Activated T-helper 1 cell treated with anti-CD3 and anti-CD28 coated beads, Interleukin-12 subunit alpha, Interleukin-12 subunit beta, Interleukin-2, Interleukin-4 antibody, amounts not matched to agents 30 ng/mL and 10 ng/mL and 1 ng/mL, durations not matched to agents 14 hours and 24 hours and 36 hours (primary cell): ENCODE measurements around the gene CAPN7. TPM values are rescaled to one million over a fixed set of nuclear protein-coding genes. Genes with fewer than 3 reads are reported as not detected.
"Not testable (repeated sequence)": the region's sequence is repeated elsewhere in the genome, so short reads cannot be mapped to it uniquely, and the experiment has no call there.

Experiments used
- DNase-seq: peaks from one replicate; pipeline ENCODE4 v3.0.0; 2021; ENCODE audit warnings: low spot score
- H3K27ac Mint-ChIP-seq: one replicate; pipeline ENCODE4 v1.8.0; 2021; ENCODE audit warnings: mild to moderate bottlenecking, mixed read lengths
- H3K27me3 Mint-ChIP-seq: one replicate; pipeline ENCODE4 v1.8.0; 2022; ENCODE audit warnings: mild to moderate bottlenecking, moderate library complexity, mixed read lengths; ENCODE audit not compliant: insufficient read depth
- H3K36me3 Mint-ChIP-seq: one replicate; pipeline ENCODE4 v1.8.0; 2021; ENCODE audit warnings: low read depth, mixed read lengths
- H3K4me1 Mint-ChIP-seq: one replicate; pipeline ENCODE4 v1.8.0; 2021; ENCODE audit warnings: low read depth, mixed read lengths
- H3K4me3 Mint-ChIP-seq: one replicate; pipeline ENCODE4 v1.8.0; 2021; ENCODE audit warnings: mild to moderate bottlenecking, moderate library complexity, mixed read lengths
- H3K9me3 Mint-ChIP-seq: one replicate; pipeline ENCODE4 v1.8.0; 2021; ENCODE audit warnings: mixed read lengths
- intact Hi-C: fragments of 100-400 bp; cut with micrococcal nuclease; formaldehyde crosslinking; loops from one replicate; pipeline ENCODE4 v1.15.1; 2024
- total RNA-seq: library from RNA; stranded (reverse); gene quantifications from 2 replicates; pipeline ENCODE4 v1.2.3, GENCODE V29; 2022

The CAPN7 gene
- 26.0 and 28.6 TPM in 2 replicates for total RNA-seq

GRCh38 chr3:15205934-15206661 lies at the start of gene CAPN7:
CAPN7 (plus strand) TSS chr3:15206246; CDS start chr3:15206496, 250 bp downstream.
- H3K27me3 Mint-ChIP-seq = peaks cover 1% of the 10 kb centered on the region
- peaks cover 2% of the 10 kb centered on the region for H3K36me3 Mint-ChIP-seq
- H3K4me1 Mint-ChIP-seq = peaks cover 27% of the 10 kb centered on the region
- peak within 1 kb of the TSS; percentile 91 for H3K4me3 Mint-ChIP-seq
- H3K9me3 Mint-ChIP-seq = no peaks in the 10 kb centered on the region
- intact Hi-C loops = loop anchor here (1.0 to 10.0 kb wide), 21 partner anchors 63 to 1309 kb away; partner anchors contain the start of genes ANKRD28, BTD, CCDC174 and DPH3
- H3K27ac Mint-ChIP-seq = peak within 1 kb of the TSS; percentile 86
- peak; percentile 94 for DNase-seq

GRCh38 chr3:15157441-15157840 lies 48.6 kb upstream of the CAPN7 start:
- intact Hi-C loops = no loop called here
- peaks cover 42% of the 10 kb centered on the region for H3K27me3 Mint-ChIP-seq
- peaks cover 7% of the 10 kb centered on the region for H3K4me1 Mint-ChIP-seq
- no peak overlapping the region for H3K4me3 Mint-ChIP-seq
- H3K27ac Mint-ChIP-seq = no peak overlapping the region
- peaks cover 2% of the 10 kb centered on the region for H3K36me3 Mint-ChIP-seq
- no peak for DNase-seq
- H3K9me3 Mint-ChIP-seq = peaks cover 8% of the 10 kb centered on the region

- no peak for DNase-seq
- Mint-ChIP-seq H3K27me3 (peaks cover 29% of the 10 kb centered on the region), H3K27ac (no peak overlapping the region), H3K9me3 (peaks cover 8% of the 10 kb centered on the region), H3K4me1 (peaks cover 7% of the 10 kb centered on the region), H3K36me3 (peaks cover 2% of the 10 kb centered on the region), H3K4me3 (no peak overlapping the region)
- intact Hi-C loops = no loop called here
Observed at GRCh38 chr3:15159501-15160136, 46.4 kb upstream of the CAPN7 start.

- peaks cover 8% of the 10 kb centered on the region for H3K9me3 Mint-ChIP-seq
- H3K27ac Mint-ChIP-seq = no peak overlapping the region
Observed at GRCh38 chr3:15160662-15161061, 45.4 kb upstream of the CAPN7 start.

GRCh38 chr3:15161133-15161532 lies 44.9 kb upstream of the CAPN7 start:
- Mint-ChIP-seq H3K36me3 (peaks cover 2% of the 10 kb centered on the region), H3K4me3 (no peak overlapping the region), H3K27me3 (peaks cover 19% of the 10 kb centered on the region), H3K27ac (no peak overlapping the region), H3K4me1 (peaks cover 7% of the 10 kb centered on the region), H3K9me3 (peaks cover 8% of the 10 kb centered on the region)
- intact Hi-C loops = no loop called here
- DNase-seq = no peak

More at GRCh38 chr3:15160662-15161061, 45.4 kb upstream of the CAPN7 start:
- Mint-ChIP-seq H3K27me3 (peaks cover 21% of the 10 kb centered on the region), H3K4me3 (no peak overlapping the region), H3K4me1 (peaks cover 7% of the 10 kb centered on the region), H3K36me3 (peaks cover 2% of the 10 kb centered on the region)
- intact Hi-C loops = no loop called here
- no peak for DNase-seq

- DNase-seq, H3K36me3 Mint-ChIP-seq, H3K9me3 Mint-ChIP-seq, intact Hi-C loops, H3K4me3 Mint-ChIP-seq, H3K4me1 Mint-ChIP-seq, H3K27ac Mint-ChIP-seq: not testable (repeated sequence)
- H3K27me3 Mint-ChIP-seq = peaks cover 12% of the 10 kb centered on the region
Observed at GRCh38 chr3:15163656-15164055, 42.4 kb upstream of the CAPN7 start.

GRCh38 chr3:15164340-15164739 lies 41.7 kb upstream of the CAPN7 start:
- H3K36me3 Mint-ChIP-seq = no peaks in the 10 kb centered on the region
- H3K4me3 Mint-ChIP-seq = no peak overlapping the region
- H3K27ac Mint-ChIP-seq = no peak overlapping the region
- peaks cover 7% of the 10 kb centered on the region for H3K4me1 Mint-ChIP-seq
- H3K9me3 Mint-ChIP-seq = no peaks in the 10 kb centered on the region
- DNase-seq = no peak
- intact Hi-C loops = no loop called here
- peaks cover 12% of the 10 kb centered on the region for H3K27me3 Mint-ChIP-seq

- Mint-ChIP-seq H3K27ac (no peak overlapping the region), H3K4me1 (peaks cover 1% of the 10 kb centered on the region), H3K9me3 (no peaks in the 10 kb centered on the region), H3K4me3 (no peak overlapping the region), H3K36me3 (no peaks in the 10 kb centered on the region), H3K27me3 (peaks cover 12% of the 10 kb centered on the region)
- DNase-seq = no peak
- intact Hi-C loops = no loop called here
Observed at GRCh38 chr3:15165061-15165460, 41.0 kb upstream of the CAPN7 start.

- DNase-seq, H3K9me3 Mint-ChIP-seq, H3K4me3 Mint-ChIP-seq, H3K4me1 Mint-ChIP-seq, H3K36me3 Mint-ChIP-seq, intact Hi-C loops, H3K27ac Mint-ChIP-seq: not testable (repeated sequence)
- peaks cover 12% of the 10 kb centered on the region for H3K27me3 Mint-ChIP-seq
Observed at GRCh38 chr3:15166391-15166790, 39.7 kb upstream of the CAPN7 start.

GRCh38 chr3:15171096-15171495 lies 35.0 kb upstream of the CAPN7 start:
- Mint-ChIP-seq H3K4me1 (peaks cover 4% of the 10 kb centered on the region), H3K9me3 (no peaks in the 10 kb centered on the region), H3K27ac (no peak overlapping the region), H3K27me3 (peaks cover 33% of the 10 kb centered on the region), H3K4me3 (no peak overlapping the region), H3K36me3 (no peaks in the 10 kb centered on the region)
- intact Hi-C loops = no loop called here
- DNase-seq = no peak

- DNase-seq = no peak
- intact Hi-C loops = no loop called here
- H3K27me3 Mint-ChIP-seq = peaks cover 37% of the 10 kb centered on the region
- no peaks in the 10 kb centered on the region for H3K36me3 Mint-ChIP-seq
- no peak overlapping the region for H3K27ac Mint-ChIP-seq
- peaks cover 4% of the 10 kb centered on the region for H3K4me1 Mint-ChIP-seq
- no peak overlapping the region for H3K4me3 Mint-ChIP-seq
- no peaks in the 10 kb centered on the region for H3K9me3 Mint-ChIP-seq
Observed at GRCh38 chr3:15172806-15173205, 33.2 kb upstream of the CAPN7 start.

GRCh38 chr3:15174953-15175352 lies 31.1 kb upstream of the CAPN7 start:
- Mint-ChIP-seq H3K4me3 (no peak overlapping the region), H3K27ac (no peak overlapping the region), H3K36me3 (no peaks in the 10 kb centered on the region), H3K27me3 (peaks cover 41% of the 10 kb centered on the region), H3K4me1 (peaks cover 7% of the 10 kb centered on the region), H3K9me3 (no peaks in the 10 kb centered on the region)
- intact Hi-C loops = no loop called here
- DNase-seq = no peak

GRCh38 chr3:15175605-15176004 lies 30.4 kb upstream of the CAPN7 start:
- H3K4me3 Mint-ChIP-seq = no peak overlapping the region
- H3K9me3 Mint-ChIP-seq = no peaks in the 10 kb centered on the region
- H3K4me1 Mint-ChIP-seq = peaks cover 14% of the 10 kb centered on the region
- peaks cover 43% of the 10 kb centered on the region for H3K27me3 Mint-ChIP-seq
- no peak for DNase-seq
- no peaks in the 10 kb centered on the region for H3K36me3 Mint-ChIP-seq
- no peak overlapping the region for H3K27ac Mint-ChIP-seq
- intact Hi-C loops = no loop called here
